Stimulated activated CD4-positive, alpha-beta T cell treated with anti-CD3 and anti-CD28 coated beads, Interleukin-4, amount 100 ng/mL, for 1 hour (primary cell): Measurements from ENCODE around the gene CHRDL2.
"Not testable (repeated sequence)": the region's sequence is repeated elsewhere in the genome, so short reads cannot be mapped to it uniquely, and the experiment has no call there.

Experiments used
- DNase-seq: peaks from one replicate; pipeline ENCODE4 v3.0.0-alpha.2; 2020

CHRDL2 gene

DNA sequence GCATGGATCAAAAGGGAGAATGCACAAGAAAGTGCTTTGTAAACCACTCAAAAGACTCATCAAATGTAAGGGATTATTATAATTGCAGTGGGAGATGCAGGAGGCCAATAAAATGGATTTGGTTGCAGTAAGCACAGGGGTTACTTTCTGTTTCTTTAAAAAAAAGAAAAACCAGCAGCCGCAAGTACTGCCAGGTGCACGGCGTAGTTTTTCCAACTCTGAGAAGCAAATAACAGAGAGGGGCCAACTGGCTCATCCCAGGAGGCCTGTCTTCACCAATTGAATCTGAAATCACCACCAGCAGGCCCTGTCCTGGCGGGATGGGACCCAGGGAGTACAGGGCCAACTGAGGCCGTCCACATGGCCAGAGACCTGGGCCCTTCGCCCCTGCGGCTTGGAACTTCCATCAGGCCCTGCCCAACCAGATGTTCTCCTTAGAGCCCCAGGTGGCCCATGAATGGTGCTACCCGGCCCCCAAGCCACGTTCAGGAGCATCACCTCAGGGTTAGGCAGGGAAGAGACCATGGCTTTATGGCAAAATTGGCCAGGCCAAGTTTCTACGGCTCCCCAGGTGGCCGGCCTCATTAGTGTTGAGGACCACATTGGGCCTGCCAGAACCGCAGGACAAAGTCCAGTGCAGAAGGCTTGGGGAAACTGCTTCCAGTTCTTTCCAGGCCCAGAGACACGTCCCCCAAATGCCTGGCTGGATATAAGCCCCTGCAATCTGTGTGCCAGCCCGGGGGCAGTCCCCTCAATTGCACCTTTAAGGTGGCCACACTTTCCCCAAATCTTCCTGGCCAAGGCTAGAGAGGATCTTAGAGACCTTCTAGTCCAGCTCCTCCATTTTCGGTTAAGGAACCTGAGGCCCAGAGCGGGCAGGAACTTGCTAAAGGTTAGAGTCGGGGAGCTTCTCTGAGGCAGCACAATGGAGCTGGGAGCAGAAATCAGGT lies 61.7 kb downstream of the CHRDL2 start:
- DNase-seq: no peak

DNA sequence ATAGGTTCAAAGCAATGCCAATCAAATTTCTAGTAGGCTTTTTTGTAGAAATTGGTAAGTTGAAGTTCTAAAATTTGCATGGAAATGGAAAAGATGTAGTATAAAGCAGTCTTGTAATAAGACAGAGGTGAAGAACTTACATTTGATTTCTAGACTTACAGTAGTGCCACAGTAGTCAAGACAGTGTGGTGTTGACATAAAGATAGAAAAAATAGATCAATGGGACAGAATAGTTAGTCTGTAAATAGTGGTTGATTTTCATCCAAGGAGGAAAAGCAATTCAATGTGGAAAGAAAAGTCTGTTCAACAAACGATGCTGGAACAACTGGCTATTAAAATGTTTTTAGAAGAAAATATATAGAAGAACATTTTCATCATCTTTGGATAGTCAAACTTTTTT lies 67.9 kb downstream of the CHRDL2 start:
- no peak for DNase-seq

GRCh38 chr11:74662487-74663103 lies 68.6 kb downstream of the CHRDL2 start:
- DNase-seq: no peak

- DNase-seq: not testable (repeated sequence)
Measured at GRCh38 chr11:74659124-74659523, 72.1 kb downstream of the CHRDL2 start.

DNA sequence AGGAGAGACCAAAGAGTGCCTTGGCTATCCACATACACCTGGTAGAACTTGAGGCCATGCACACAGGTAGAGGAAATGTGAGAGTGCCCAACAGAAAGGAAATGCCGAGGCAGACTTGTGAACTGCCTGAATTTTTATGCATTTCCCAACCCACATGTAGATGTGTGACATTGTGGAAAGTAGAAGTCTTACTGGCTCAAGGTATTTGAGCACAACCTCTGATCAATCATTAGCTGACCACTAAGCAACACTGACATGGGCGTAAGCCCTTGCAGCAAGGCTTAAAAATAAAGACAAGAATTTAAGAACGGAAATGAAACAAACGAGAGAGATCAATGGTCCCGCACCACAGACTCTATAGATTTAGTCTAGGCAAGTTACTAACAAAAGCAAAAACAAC lies 76.2 kb downstream of the CHRDL2 start:
- DNase-seq: no peak

GRCh38 chr11:74650498-74650897 lies 80.7 kb downstream of the CHRDL2 start:
- DNase-seq: no peak

DNA sequence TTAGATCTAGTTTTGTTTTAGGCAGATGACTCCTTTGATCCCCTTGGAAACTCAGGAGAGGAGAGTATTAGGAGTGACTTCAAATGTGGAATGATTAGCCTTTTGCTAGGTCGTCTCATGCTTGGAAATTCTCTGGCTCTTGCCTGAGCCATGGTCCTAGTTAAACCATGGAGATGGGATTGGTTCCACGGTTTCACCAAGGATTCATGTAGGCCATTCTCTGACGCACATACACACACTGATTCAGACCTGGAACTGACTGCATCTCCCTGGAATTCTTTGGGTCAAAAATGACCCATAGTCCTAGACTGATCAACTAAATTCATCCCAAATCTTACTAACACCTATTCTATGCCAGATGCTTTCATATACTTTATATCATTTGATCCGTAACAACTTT lies 82.3 kb downstream of the CHRDL2 start:
- no peak for DNase-seq

- DNase-seq: no peak
Measured at GRCh38 chr11:74647831-74648230, 83.4 kb downstream of the CHRDL2 start.

DNA sequence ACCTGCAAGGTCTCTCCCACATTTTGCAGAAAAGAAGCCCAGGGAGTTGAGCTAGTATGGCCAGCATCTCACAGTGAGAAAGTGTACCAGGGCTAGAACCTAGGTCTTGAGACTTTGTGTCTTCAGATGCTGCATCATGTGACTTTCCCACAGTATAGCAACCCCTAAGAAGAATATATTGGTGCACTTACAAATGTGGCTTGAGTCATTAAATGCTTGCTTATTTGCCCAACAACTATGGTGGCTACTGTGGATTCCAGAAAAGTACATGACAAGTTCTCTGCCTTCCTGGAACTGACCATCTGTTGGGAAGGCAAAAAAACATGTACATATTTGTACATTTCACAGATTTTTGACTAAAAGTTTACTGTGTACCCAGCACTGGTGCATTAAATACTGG lies 83.8 kb downstream of the CHRDL2 start:
- DNase-seq: no peak

GRCh38 chr11:74646954-74647353 lies 84.3 kb downstream of the CHRDL2 start:
- DNase-seq: no peak
